GDM1 (cell line): ENCODE measurements around the gene GADD45B.
A peak's percentile ranks its signal among the peaks of the same experiment; 100 is the strongest.

Experiments used
- DNase-seq: peaks from one replicate; lab custom pipeline; 2025; lab: John Stamatoyannopoulos, UW

The GADD45B gene

GRCh38 chr19:2475702-2476450 is at the start of gene GADD45B:
Gene GADD45B (plus strand): TSS chr19:2476127. CDS start chr19:2476359, 232 bp downstream.
- DNase-seq = peak; percentile 95

GRCh38 chr19:2426611-2427428 is 49.1 kb upstream of the GADD45B start:
- DNase-seq = no peak

- peak; percentile 95 for DNase-seq
Measured at GRCh38 chr19:2427429-2428320, 48.3 kb upstream of the GADD45B start, which contains the start of gene TIMM13. Gene TIMM13 (minus strand): TSS chr19:2427586. CDS start chr19:2427533, 53 bp downstream.

- DNase-seq = no peak
Measured at GRCh38 chr19:2428321-2428690, 47.6 kb upstream of the GADD45B start.

GRCh38 chr19:2428756-2429711 is 46.9 kb upstream of the GADD45B start:
- DNase-seq = no peak

GRCh38 chr19:2429917-2430535 is 45.9 kb upstream of the GADD45B start:
- no peak for DNase-seq

- no peak for DNase-seq
Measured at GRCh38 chr19:2431318-2432055, 44.4 kb upstream of the GADD45B start.

- no peak for DNase-seq
Measured at GRCh38 chr19:2432131-2432848, 43.6 kb upstream of the GADD45B start.

- no peak for DNase-seq
Measured at GRCh38 chr19:2433854-2434253, 42.1 kb upstream of the GADD45B start.

GRCh38 chr19:2434267-2434666 is 41.7 kb upstream of the GADD45B start:
- DNase-seq = no peak

GRCh38 chr19:2434721-2435265 is 41.1 kb upstream of the GADD45B start:
- DNase-seq = no peak

GRCh38 chr19:2436384-2436783 is 39.5 kb upstream of the GADD45B start:
- DNase-seq = no peak

- DNase-seq = no peak
Measured at GRCh38 chr19:2436926-2437325, 39.0 kb upstream of the GADD45B start.

- no peak for DNase-seq
Measured at GRCh38 chr19:2438178-2438577, 37.7 kb upstream of the GADD45B start.

GRCh38 chr19:2440515-2440914 is 35.4 kb upstream of the GADD45B start:
- no peak for DNase-seq

- DNase-seq = no peak
Measured at GRCh38 chr19:2441096-2441752, 34.7 kb upstream of the GADD45B start.

GRCh38 chr19:2443116-2443784 is 32.7 kb upstream of the GADD45B start:
- no peak for DNase-seq

- no peak for DNase-seq
Measured at GRCh38 chr19:2443785-2444182, 32.1 kb upstream of the GADD45B start.
